Thyroid gland (tissue), 4 donors: ENCODE measurements around the gene CDC42BPA. TPM values are rescaled to one million over a fixed set of nuclear protein-coding genes. Genes with fewer than 3 reads are reported as not detected.

Source experiments
- DNase-seq, 2 donors: peaks; one replicate each; pipeline ENCODE4 v3.0.0-alpha.2; 2019
- H3K27ac ChIP-seq, 3 donors: fragments of 200-600 bp; sonication (generic); 1 replicate in 2 of 3; 2 replicates in 1 of 3; pipeline ENCODE4 v1.5.1; 2016 to 2019; ENCODE audit warnings: mild to moderate bottlenecking in 1 of 3, moderate library complexity in 1 of 3
- H3K27me3 ChIP-seq: fragments of 200-600 bp; sonication (generic); one replicate; pipeline ENCODE4 v1.5.1; 2019
- H3K36me3 ChIP-seq, 2 donors: fragments of 200-600 bp; sonication (generic); one replicate each; pipeline ENCODE4 v1.5.1; 2016 to 2019
- H3K4me1 ChIP-seq, 2 donors: fragments of 200-600 bp; sonication (generic); one replicate each; pipeline ENCODE4 v1.5.1; 2017 to 2019
- H3K4me3 ChIP-seq, 3 donors: fragments of 200-600 bp; sonication (generic); replicated peaks in 1 of 3; 1 replicate in 2 of 3; 2 replicates in 1 of 3; pipeline ENCODE4 v1.5.1; 2016; ENCODE audit warnings: mild to moderate bottlenecking in 1 of 3
- H3K9me3 ChIP-seq: fragments of 200-600 bp; sonication (generic); one replicate; pipeline ENCODE4 v1.5.1; 2017
- CTCF ChIP-seq, 6 experiments: fragments of 200-600 bp in 3 of 6; fragments of 450-650 bp in 3 of 6; sonication (generic) in 3 of 6; IDR thresholded peaks; one replicate each; pipeline ENCODE4 v1.5.1; 2016 to 2019; ENCODE audit warnings: antibody characterized with exemption in 6 of 6, mild to moderate bottlenecking in 2 of 6, inconsistent platforms in 1 of 6, moderate library complexity in 1 of 6
- POLR2A ChIP-seq, 2 donors: fragments of 450-650 bp; IDR thresholded peaks; one replicate each; pipeline ENCODE4 v1.6.1; 2017; ENCODE audit warnings: antibody characterized with exemption in 2 of 2, mild to moderate bottlenecking in 2 of 2, moderate library complexity in 1 of 2
- whole genome bisulfite sequencing, 2 donors: methylation state at CpG; one replicate each; pipeline ENCODE4 v1.1.5; 2017; 5-methylcytosine and 5-hydroxymethylcytosine counted together
- intact Hi-C: fragments of 100-400 bp; cut with DNase I; formaldehyde crosslinking; loops from one replicate; pipeline ENCODE4 v1.15.1; 2023
- total RNA-seq, 4 donors: library from RNA; depleted of rRNA; stranded (reverse); fragments of >200 nt; gene quantifications; one replicate each; pipeline ENCODE4 v1.2.3, GENCODE V29; 2016

CDC42BPA gene
- total RNA-seq, 4 donors from 2014 or later = 25.0 to 50.0 (median 30.5) TPM

DNA sequence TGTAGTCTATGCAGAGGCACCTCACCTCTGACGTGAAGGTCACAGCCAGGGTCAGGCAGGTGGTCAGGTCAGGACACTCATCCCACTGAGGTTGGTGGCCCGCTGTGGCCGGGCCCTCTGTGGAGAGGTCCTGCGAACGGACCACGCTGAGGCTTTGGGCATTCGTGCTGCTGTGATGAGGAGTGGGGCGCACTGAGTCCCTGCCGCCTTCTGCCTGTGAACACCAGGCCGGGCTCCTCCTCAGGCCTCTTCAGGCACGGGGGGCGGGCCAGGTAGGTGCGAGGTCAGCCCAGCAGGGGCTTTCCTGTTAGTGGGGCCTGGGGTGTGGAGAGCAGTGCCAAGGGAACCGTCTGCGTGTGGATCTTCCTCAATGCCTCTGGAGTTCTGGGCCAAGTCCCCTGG is 339.2 kb downstream of the CDC42BPA start:
- WGBS, 2 donors = 93 to 100% methylated on average over 1 to 13 of the region's 15 CpGs
- H3K9me3 ChIP-seq = no peaks in the 10 kb centered on the region
- no peak for DNase-seq
- peaks cover 0 to 9% of the 10 kb centered on the region in 2 donors for H3K36me3 ChIP-seq
- TF ChIP-seq CTCF (IDR thresholded peaks at IDR 0.05) (no peak), POLR2A (IDR thresholded peaks at IDR 0.05) (no peak)
- H3K4me3 ChIP-seq = no peak overlapping the region
- H3K4me1 ChIP-seq = peaks cover 7 to 11% of the 10 kb centered on the region in 2 donors
- H3K27me3 ChIP-seq = no peaks in the 10 kb centered on the region
- intact Hi-C loops = no loop called here
- H3K27ac ChIP-seq = no peak overlapping the region

DNA sequence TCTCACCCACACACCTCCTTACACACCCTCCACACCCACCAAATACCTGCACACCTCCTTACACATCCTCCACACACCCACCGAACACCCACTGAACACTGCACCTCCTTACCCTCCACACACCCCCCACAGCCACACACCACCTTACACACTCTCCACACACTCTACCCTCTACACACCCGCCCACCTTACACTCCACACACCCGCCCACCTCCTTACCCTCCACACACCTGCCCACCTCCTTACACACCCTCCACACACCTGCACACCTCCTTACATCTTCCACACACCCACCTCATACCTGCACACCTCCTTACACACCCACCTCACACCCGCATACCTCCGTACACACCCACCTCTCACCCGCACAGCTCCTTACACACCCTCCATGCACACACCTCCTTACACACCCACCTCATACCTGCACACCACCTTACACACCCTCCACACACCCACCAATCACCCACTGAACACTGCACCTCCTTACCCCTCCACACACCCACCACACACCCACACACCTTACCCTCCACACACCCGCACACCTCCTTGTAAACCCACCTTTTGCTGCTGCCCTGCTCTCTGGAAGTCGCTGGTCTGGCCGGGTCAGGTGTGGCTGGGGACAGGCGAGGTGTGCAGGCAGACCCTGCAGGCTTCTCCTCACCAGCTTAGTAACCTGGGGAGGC is 339.7 kb downstream of the CDC42BPA start:
- Histone ChIP-seq H3K4me3 (no peak overlapping the region), H3K4me1 (peaks cover 10 to 17% of the 10 kb centered on the region in 2 donors), H3K9me3 (no peaks in the 10 kb centered on the region), H3K36me3 (peaks cover 0 to 9% of the 10 kb centered on the region in 2 donors), H3K27ac (no peak overlapping the region), H3K27me3 (no peaks in the 10 kb centered on the region)
- intact Hi-C loops = no loop called here
- WGBS, 2 donors = 98 to 100% methylated on average over 5 to 10 of the region's 10 CpGs
- TF ChIP-seq POLR2A (IDR thresholded peaks at IDR 0.05) (no peak), CTCF (IDR thresholded peaks at IDR 0.05) (no peak)
- DNase-seq = no peak

DNA sequence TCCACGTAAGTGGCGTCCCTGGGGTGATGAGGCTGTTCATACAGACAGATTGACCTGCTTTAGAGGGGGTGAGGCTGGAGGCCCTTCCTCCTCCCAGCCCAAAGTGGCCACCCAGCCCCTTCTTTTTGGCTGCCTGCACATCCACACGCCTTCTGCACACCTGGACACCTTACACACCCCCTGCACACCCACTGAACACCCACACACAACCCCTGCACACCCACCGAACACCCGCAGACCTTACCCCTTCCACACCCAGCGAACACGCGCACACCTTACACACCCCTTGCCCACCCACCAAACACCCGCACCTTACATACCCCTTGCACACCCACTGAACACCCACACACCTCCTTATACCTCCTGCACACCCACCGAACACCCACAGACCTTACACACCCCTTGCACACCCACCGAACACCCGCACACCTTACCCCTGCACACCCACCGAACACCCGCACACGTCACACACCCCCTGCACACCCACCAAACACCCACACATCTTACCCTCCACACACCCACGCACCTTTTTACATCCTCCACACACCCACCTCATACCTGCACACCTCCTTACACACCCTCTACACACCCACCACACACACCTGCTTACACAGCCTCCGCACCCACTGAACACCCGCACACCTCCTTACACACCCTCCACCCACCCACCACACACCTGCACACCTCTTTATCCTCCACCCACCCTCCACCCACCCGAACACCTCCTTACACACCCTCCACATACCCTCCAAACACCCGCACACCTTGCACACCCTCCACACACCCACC is 340.5 kb downstream of the CDC42BPA start:
- DNase-seq = no peak
- H3K9me3 ChIP-seq = no peaks in the 10 kb centered on the region
- H3K36me3 ChIP-seq = peaks cover 0 to 9% of the 10 kb centered on the region in 2 donors
- 87 to 94% methylated on average over 20 of the region's 20 CpGs for WGBS, 2 donors
- no peak overlapping the region for H3K27ac ChIP-seq
- peaks cover 10 to 23% of the 10 kb centered on the region in 2 donors for H3K4me1 ChIP-seq
- no peak for TF ChIP-seq CTCF (IDR thresholded peaks at IDR 0.05)
- no peak overlapping the region for H3K4me3 ChIP-seq
- no peaks in the 10 kb centered on the region for H3K27me3 ChIP-seq
- intact Hi-C loops = no loop called here

DNA sequence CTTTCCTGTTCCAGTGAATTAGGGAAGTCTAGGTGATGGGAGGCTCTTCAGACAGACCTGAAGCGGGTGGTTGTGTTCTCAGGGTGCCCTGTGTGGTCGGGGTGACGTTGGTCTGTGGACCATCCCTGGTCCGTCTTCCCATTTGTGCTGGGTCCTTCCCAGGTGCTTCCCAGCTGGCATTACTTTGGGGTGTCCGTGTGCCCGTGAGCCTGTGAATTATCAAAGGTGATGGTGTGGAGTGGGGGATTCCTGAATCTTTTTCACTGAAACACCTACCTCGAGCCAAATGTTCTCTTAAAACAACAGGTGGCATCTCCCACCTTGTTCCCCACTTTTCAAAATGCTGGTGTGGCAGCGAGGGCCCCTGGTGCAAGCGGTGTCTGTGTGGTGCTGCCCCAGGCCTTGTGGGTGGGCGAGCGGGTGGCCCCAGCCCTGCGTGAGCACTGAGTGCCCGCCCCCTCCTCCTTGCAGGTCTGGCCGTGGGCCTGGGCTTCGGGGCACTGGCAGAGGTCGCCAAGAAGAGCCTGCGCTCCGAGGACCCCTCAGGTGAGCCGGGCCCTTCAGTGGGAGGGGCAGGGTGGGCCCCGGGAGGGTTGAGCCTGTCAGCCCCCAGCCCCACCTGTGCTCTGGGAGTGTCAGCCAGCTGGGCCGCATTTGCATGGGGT is 341.2 kb downstream of the CDC42BPA start:
- peaks cover 10 to 23% of the 10 kb centered on the region in 2 donors for H3K4me1 ChIP-seq

More for the DNA sequence above, 341.2 kb downstream of the CDC42BPA start:
- H3K36me3 ChIP-seq = peaks cover 0 to 9% of the 10 kb centered on the region in 2 donors
- intact Hi-C loops = no loop called here
- no peaks in the 10 kb centered on the region for H3K27me3 ChIP-seq
- 91 to 96% methylated on average over 12 to 20 of the region's 21 CpGs for WGBS, 2 donors
- DNase-seq = no peak
- H3K9me3 ChIP-seq = no peaks in the 10 kb centered on the region
- TF ChIP-seq CTCF (IDR thresholded peaks at IDR 0.05) (no peak), POLR2A (IDR thresholded peaks at IDR 0.05) (no peak)
- no peak overlapping the region for H3K27ac ChIP-seq
- no peak overlapping the region for H3K4me3 ChIP-seq
